ENCODE results near the gene FBLN2. TPM values are rescaled to one million over a fixed set of nuclear protein-coding genes. Genes with fewer than 3 reads are reported as not detected.

The FBLN2 gene
- total and polyA plus RNA-seq, 7 donors, result 12.8 to 59.4 (median 24.9) TPM

DNA sequence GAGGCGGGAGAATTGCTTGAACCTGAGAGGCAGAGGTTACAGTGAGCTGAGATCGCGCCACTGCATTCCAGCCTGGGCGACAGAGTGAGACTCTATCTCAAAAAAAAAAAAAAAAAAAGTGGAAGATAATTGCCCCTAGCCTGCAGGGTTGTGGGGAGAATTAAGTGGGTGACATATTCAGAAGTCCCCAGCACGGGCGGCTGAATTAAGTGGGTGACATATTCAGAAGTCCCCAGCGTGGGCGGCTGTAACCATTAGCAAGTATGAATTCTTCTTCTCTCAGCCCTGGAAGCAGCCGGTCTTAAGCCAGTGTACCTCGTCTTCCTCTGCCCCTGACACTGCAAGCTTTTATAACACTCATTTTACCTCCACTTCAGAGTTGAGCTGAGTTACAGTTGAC lies 44.7 kb downstream of the FBLN2 start:
- TF ChIP-seq, protein P1, sequence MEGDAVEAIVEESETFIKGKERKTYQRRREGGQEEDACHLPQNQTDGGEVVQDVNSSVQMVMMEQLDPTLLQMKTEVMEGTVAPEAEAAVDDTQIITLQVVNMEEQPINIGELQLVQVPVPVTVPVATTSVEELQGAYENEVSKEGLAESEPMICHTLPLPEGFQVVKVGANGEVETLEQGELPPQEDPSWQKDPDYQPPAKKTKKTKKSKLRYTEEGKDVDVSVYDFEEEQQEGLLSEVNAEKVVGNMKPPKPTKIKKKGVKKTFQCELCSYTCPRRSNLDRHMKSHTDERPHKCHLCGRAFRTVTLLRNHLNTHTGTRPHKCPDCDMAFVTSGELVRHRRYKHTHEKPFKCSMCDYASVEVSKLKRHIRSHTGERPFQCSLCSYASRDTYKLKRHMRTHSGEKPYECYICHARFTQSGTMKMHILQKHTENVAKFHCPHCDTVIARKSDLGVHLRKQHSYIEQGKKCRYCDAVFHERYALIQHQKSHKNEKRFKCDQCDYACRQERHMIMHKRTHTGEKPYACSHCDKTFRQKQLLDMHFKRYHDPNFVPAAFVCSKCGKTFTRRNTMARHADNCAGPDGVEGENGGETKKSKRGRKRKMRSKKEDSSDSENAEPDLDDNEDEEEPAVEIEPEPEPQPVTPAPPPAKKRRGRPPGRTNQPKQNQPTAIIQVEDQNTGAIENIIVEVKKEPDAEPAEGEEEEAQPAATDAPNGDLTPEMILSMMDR (IDR thresholded peaks at IDR 0.05), result no peak
- Histone ChIP-seq H3K4me1 (no peaks in the 10 kb centered on the region), H3K4me3 (no peak overlapping the region), H3K27me3 (ENCODE audit: insufficient read depth in 3 of 3, low read length in 2 of 3) (peaks cover 0 to 14% (median 0%) of the 10 kb centered on the region in 3 donors), H3K9me3 (no peaks in the 10 kb centered on the region), H3K27ac (no peak overlapping the region), H3K36me3 (ENCODE audit: insufficient read depth in 1 of 2, low read depth in 1 of 2) (no peaks in the 10 kb centered on the region)
- 90 to 97% (median 96%) methylated on average over 10 of the region's 10 CpGs for WGBS, 3 donors
- no peak for ATAC-seq
- intact Hi-C loops (cut with DNase I), result no loop called here
- no peak for DNase-seq

DNA sequence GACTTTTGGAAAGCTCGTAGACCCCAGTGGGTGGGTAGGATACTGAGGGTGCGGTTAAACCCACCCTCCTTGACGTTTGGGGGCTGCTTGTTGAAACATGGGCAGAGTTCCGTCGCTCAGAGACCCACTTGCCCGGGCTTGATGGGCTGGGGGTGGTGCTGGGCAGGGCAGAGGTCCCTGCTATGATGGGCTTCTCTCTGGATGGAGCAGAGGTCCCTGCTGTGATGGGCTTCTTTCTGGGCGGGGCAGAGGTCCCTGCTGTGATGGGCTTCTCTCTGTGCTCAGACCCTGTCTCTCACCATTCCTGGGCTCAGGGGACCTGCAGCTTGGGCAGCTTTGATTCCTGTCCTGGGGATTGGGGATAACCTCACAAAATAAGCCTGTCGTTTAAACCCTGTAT lies 45.2 kb downstream of the FBLN2 start:
- intact Hi-C loops (cut with DNase I), result no loop called here
- DNase-seq (no peak), ATAC-seq (no peak)
- H3K27me3 ChIP-seq (ENCODE audit: insufficient read depth in 3 of 3, low read length in 2 of 3), result peaks cover 0 to 14% (median 0%) of the 10 kb centered on the region in 3 donors
- WGBS, 3 donors, result 77 to 85% (median 80%) methylated on average over 8 of the region's 8 CpGs
- TF ChIP-seq, protein P1 (IDR thresholded peaks at IDR 0.05), result no peak
- H3K36me3 ChIP-seq (ENCODE audit: insufficient read depth in 1 of 2, low read depth in 1 of 2), result no peaks in the 10 kb centered on the region
- no peak overlapping the region for H3K27ac ChIP-seq
- H3K4me1 ChIP-seq, result no peaks in the 10 kb centered on the region
- no peaks in the 10 kb centered on the region for H3K9me3 ChIP-seq
- H3K4me3 ChIP-seq, result no peak overlapping the region

DNA sequence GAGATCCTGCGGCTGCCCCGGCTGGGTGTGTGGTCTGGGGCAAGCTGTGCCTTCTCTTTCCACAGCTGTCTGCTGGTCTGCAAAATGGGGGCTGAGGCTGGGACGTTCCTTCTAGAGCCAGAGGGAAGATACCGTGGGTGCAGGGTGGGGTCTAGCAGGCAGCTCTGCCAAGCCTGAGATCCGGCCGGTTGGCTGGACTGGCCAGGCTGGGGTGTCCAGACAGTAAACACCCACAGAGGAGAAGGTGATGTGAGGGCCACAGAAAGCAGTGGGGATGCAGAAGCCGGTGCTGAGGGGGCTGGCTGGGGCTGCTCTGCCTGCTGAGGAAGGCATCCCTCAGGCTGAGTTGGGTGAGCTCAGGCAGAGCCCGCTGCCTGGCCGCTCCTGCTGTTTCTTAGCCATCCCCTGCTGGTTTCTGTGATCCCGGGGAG lies 46.1 kb downstream of the FBLN2 start:
- Histone ChIP-seq H3K4me3 (no peak overlapping the region), H3K4me1 (no peaks in the 10 kb centered on the region), H3K36me3 (ENCODE audit: insufficient read depth in 1 of 2, low read depth in 1 of 2) (no peaks in the 10 kb centered on the region), H3K9me3 (no peaks in the 10 kb centered on the region), H3K27me3 (ENCODE audit: insufficient read depth in 3 of 3, low read length in 2 of 3) (peaks cover 0 to 14% (median 0%) of the 10 kb centered on the region in 3 donors), H3K27ac (no peak overlapping the region)
- intact Hi-C loops (cut with DNase I), result no loop called here
- TF ChIP-seq, protein P1 (IDR thresholded peaks at IDR 0.05), result no peak
- no peak for ATAC-seq
- 31 to 40% (median 34%) methylated on average over 8 to 10 of the region's 10 CpGs for WGBS, 3 donors
- no peak for DNase-seq

DNA sequence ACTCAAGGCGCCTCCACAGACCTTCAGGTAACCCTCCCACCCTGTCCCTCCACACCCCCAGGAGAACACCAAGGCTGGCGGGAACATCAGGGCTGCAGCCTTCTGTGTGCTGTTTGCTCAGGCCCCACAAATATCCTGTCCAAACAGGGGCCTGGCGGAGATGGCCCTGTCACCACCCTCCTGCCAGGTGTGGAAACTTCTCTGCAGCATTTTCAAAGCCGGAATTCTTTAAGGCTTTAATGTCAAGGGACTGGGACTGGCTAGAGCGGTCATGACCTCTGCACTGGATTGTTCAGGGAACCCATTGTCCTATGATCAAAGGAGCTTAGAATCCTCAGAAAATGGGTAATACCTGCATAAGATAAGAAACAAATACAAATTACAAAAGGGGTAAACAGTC lies 46.6 kb downstream of the FBLN2 start:
- 83 to 88% (median 88%) methylated on average over 5 of the region's 5 CpGs for WGBS, 3 donors
- Histone ChIP-seq H3K36me3 (ENCODE audit: insufficient read depth in 1 of 2, low read depth in 1 of 2) (no peaks in the 10 kb centered on the region), H3K27ac (no peak overlapping the region), H3K4me1 (no peaks in the 10 kb centered on the region), H3K27me3 (ENCODE audit: insufficient read depth in 3 of 3, low read length in 2 of 3) (peaks cover 0 to 14% (median 0%) of the 10 kb centered on the region in 3 donors), H3K4me3 (no peak overlapping the region), H3K9me3 (no peaks in the 10 kb centered on the region)
- ATAC-seq (no peak), DNase-seq (no peak)
- TF ChIP-seq, protein P1 (IDR thresholded peaks at IDR 0.05), result no peak
- intact Hi-C loops (cut with DNase I), result no loop called here
